GM20000 (cell line): ENCODE results near the gene AQP5.

Source experiments
- DNase-seq: peaks from one replicate; pipeline ENCODE4 v3.0.0; 2012; ENCODE audit warnings: low spot score
- TF ChIP-seq, protein P1 (sequence below): IDR thresholded peaks from 2 replicates; pipeline ENCODE4 v1.5.1; 2012; ENCODE audit warnings: mild to moderate bottlenecking, control low read depth; ENCODE audit errors: extremely low read depth, missing control alignments

The AQP5 gene

DNA sequence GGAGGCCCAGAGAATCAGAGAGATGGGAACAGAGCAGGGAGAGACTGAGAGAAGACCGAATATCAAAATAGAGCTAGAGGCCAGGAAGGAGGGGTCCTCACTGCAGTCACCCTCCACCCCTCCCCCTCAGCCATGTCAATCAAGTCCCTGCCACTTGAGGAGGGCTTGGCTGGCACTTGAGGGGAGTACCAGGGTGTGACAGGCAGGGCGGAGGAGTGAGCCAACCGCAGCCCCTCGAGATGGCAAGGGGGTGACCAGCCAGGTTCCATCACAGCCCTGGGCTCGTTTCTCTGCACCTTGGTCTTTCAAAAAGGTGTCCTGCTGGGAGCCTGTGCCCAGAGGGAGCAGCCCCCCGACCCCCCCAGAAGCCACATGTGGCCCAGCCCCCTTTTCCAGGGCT lies 4.2 kb downstream of the AQP5 start:
- no peak for DNase-seq
- TF ChIP-seq, protein P1, sequence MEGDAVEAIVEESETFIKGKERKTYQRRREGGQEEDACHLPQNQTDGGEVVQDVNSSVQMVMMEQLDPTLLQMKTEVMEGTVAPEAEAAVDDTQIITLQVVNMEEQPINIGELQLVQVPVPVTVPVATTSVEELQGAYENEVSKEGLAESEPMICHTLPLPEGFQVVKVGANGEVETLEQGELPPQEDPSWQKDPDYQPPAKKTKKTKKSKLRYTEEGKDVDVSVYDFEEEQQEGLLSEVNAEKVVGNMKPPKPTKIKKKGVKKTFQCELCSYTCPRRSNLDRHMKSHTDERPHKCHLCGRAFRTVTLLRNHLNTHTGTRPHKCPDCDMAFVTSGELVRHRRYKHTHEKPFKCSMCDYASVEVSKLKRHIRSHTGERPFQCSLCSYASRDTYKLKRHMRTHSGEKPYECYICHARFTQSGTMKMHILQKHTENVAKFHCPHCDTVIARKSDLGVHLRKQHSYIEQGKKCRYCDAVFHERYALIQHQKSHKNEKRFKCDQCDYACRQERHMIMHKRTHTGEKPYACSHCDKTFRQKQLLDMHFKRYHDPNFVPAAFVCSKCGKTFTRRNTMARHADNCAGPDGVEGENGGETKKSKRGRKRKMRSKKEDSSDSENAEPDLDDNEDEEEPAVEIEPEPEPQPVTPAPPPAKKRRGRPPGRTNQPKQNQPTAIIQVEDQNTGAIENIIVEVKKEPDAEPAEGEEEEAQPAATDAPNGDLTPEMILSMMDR: no peak

DNA sequence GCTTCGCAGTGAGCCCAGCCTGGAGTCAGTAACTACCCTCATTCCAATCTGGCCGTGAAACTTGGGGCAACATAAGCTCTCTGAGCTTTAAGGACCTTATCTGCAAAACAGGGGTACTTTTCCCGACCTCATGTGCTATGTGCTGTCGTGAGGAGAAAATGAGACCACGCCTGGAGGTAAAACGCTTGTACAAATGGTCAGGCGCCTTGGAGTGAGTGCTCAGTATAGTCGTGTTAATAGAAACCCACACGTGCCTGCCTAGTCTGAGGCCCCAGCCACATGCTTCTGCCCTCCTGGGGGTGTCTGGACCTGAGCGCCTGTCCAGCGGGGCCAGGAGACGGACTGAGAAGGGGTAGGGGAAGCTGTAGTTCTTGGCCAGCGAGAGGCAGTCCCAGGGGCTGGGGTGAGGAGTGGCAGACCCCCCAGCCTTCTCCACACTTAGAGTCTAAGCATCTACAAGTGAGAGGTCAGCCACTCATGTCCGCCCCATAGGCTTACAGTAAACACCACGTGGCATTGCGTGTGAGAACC lies 4.9 kb downstream of the AQP5 start:
- TF ChIP-seq, protein P1: no peak
- DNase-seq: no peak

DNA sequence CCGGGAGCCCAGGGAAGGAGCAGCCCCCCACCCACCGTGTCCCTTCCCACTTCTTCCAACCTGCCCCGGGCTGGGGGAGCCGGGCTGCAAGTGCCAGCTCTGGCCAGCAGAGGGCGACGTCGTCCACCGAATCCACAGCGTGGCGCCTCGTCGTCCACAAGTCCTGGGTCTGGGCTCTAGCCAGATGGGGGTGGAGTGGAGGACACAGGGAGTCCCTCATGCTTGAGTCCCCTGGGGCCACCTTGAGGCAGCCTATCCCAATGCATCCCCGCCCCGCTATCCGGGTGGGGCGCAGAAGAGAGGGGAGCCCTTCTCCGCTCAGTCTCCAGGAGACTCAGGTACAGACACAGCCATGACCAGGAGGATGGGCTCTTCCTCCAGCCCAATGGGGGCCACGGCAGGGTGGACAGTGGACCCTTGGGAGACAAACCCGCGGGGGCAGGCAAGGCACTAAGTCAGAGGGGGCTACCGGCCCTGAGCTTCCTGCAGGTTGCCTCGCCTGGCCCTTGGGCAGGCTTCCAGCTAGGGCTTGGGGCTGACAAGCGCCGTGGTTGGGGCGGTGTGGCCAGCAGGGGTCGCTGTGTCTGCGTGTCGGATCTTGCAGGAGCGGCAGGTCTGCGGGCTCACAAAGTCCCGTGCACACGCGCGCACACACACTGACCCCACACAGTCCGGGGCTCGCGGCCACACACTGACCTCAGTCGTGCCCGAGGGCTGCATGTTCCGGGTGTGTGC lies 5.5 kb downstream of the AQP5 start:
- TF ChIP-seq, protein P1: peak; percentile 98
- DNase-seq: peak; percentile 90

DNA sequence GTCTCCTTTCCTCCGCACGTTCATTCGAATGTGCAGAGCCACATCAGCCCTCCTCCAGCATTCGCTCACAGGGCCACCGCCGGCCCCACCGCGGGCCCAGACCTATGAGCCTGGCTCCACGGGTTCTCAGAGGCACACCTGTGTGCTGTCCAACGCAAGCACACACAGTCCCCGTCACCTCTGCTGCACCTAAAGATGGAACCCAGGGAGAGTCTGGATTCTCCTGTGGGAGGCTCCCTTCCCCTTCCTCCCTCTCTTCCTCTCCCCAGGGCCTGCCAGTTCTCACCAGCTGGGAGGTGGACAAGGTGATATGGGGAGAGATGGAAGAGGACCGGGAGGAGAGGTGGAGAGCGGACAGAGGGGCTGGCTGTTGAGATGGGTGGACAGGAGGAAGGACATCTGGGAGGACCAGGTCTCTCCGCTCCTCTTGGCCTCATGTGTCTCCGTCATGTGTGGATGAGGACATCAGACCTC lies 6.1 kb downstream of the AQP5 start:
- TF ChIP-seq, protein P1: no peak
- DNase-seq: no peak

DNA sequence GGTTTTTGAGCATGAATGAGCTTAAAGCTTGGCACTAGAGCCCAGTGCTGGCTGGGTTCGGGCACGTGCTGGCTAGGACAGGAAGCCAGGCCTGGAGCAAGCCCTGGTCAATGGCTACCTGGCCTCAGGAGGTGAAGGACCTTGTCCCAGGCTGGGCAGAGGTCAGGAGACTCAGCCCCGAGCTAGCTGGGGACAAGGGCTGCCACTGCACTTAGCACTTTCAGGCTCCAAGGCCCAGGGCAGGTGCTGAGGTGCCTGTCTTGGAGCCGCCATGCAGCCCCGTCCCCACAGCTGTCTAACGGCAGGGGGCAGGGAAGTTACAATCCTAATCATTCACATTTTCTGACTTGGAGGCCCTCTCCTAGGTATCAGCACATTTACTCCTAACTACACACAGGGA lies 6.8 kb downstream of the AQP5 start:
- TF ChIP-seq, protein P1: no peak
- DNase-seq: no peak

DNA sequence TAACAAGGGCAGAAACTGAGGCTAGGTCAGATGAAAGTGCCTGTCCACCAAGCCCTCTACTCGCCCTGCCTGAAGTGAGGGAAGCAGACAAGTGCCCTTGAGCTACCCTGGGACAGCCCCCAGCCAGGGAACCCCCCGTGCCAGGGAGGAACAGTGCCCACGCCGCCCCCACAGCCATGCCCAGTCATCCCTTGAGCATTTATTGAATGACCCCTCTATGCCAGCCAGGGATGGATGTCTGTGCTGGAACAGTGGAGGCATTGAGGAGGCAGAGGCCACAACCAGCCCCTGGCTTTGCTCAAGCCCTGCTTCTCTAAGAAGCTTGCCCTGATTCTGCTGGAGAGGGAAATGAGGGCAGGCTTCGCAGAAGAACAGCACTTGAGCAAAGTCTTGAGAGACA lies 7.4 kb downstream of the AQP5 start:
- no peak for DNase-seq
- TF ChIP-seq, protein P1: no peak

DNA sequence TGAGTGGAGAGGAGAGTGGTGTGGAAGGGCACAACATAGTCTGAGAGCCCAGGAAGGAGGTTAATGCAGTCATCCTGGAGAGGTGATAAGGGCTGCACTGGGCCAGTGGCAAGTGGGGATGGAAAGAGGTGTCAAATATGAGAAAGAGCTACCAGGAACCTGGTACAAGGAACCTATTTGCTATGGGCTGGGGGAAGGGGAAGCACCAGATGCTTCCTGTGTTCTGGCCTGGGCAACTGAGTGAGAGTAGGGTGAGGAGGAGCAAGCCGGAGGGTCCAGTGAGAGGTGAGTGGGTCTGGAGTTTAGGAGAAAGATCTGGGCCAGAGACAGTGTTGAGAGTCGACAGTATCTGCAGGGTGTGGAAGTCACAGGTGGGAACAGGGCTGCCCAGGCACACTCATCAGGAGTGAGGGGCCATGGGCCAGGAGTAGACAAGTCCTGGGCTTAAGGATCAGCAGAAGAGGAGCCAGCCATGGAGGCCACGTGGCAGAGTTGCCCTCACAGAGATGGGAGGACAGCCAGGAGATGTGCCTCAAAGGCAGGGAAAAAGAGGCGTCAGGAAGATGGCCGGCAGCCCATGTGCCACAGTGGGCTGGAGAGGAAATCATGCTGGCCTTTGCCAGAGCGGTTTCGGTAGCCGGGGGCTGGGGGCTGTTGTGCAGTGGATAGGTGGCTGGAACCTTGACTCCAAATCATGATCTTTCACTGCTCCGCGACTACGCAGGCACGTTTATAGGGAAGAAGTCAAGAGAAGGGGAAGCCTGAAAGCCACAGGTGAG lies 8.2 kb downstream of the AQP5 start:
- no peak for DNase-seq
- TF ChIP-seq, protein P1: no peak
